ENCODE data around the gene CATSPERZ. TPM values are rescaled to one million over a fixed set of nuclear protein-coding genes. Genes with fewer than 3 reads are reported as not detected.

Gene CATSPERZ
- total and polyA plus RNA-seq, 2 donors from 2014 or later, result not detected

- Histone ChIP-seq H3K9ac (ENCODE audit: low read length in 3 of 3) (no peak overlapping the region), H3K4me1 (ENCODE audit: control insufficient read depth in 2 of 3, insufficient read depth in 2 of 3, low read depth in 1 of 3, low read length in 3 of 3) (peaks cover 0 to 12% (median 5%) of the 10 kb centered on the region in 3 donors), H3K36me3 (ENCODE audit: control insufficient read depth in 2 of 3, insufficient read depth in 3 of 3, low read length in 3 of 3) (no peaks in the 10 kb centered on the region), H3K27ac (ENCODE audit: low read depth in 2 of 2, low read length in 2 of 2) (no peak overlapping the region), H3K27me3 (ENCODE audit: control insufficient read depth, insufficient read depth, low read length) (no peaks in the 10 kb centered on the region), H3K9me3 (ENCODE audit: control insufficient read depth in 2 of 3, insufficient read depth in 1 of 3, low read length in 3 of 3) (no peaks in the 10 kb centered on the region), H3K4me3 (ENCODE audit: low read length in 3 of 3) (no peak overlapping the region)
- intact Hi-C loops (cut with DNase I), result no loop called here
- TF ChIP-seq CTCF (IDR thresholded peaks at IDR 0.05; ENCODE audit: borderline replicate concordance, extremely low read depth, insufficient read depth), result no peak
- DNase-seq (peak in 1 of 5 donors; percentile 55), FAIRE-seq (no peak)
Measured at GRCh38 chr11:64353715-64354506, 53.8 kb downstream of the CATSPERZ start.

Small RNA genes within 50 kb of the gene (microRNA-seq; reads per million reads assigned to microRNA genes)
- not detected for gene MIR7155

Other genes with a start within 250 kb of the CATSPERZ start
- 27.8 TPM for gene MACROD1, start 134.2 kb upstream of the CATSPERZ start, total RNA-seq
- gene MACROD1, start 134.2 kb upstream of the CATSPERZ start, polyA plus RNA-seq (ENCODE audit: insufficient read depth, low read depth, low replicate concordance), result 176 TPM
- gene STIP1, start 114.2 kb upstream of the CATSPERZ start, total RNA-seq, result 81.2 TPM
- gene STIP1, start 114.2 kb upstream of the CATSPERZ start, polyA plus RNA-seq (ENCODE audit: insufficient read depth, low read depth, low replicate concordance), result 86.0 TPM
- 36.3 TPM for gene FERMT3, start 93.6 kb upstream of the CATSPERZ start, total RNA-seq
- 11.8 TPM for gene FERMT3, start 93.6 kb upstream of the CATSPERZ start, polyA plus RNA-seq (ENCODE audit: insufficient read depth, low read depth, low replicate concordance)
- 39.2 TPM for gene TRPT1, start 74.2 kb upstream of the CATSPERZ start, total RNA-seq
- 103 TPM for gene TRPT1, start 74.2 kb upstream of the CATSPERZ start, polyA plus RNA-seq (ENCODE audit: insufficient read depth, low read depth, low replicate concordance)
- gene NUDT22, start 74.1 kb upstream of the CATSPERZ start, total RNA-seq, result 64.5 TPM
- gene NUDT22, start 74.1 kb upstream of the CATSPERZ start, polyA plus RNA-seq (ENCODE audit: insufficient read depth, low read depth, low replicate concordance), result 150 TPM
- gene DNAJC4, start 69.8 kb upstream of the CATSPERZ start, total RNA-seq, result 31.1 TPM
- gene DNAJC4, start 69.8 kb upstream of the CATSPERZ start, polyA plus RNA-seq (ENCODE audit: insufficient read depth, low read depth, low replicate concordance), result 102 TPM
- 77.6 TPM for gene VEGFB, start 65.8 kb upstream of the CATSPERZ start, total RNA-seq
- 157 TPM for gene VEGFB, start 65.8 kb upstream of the CATSPERZ start, polyA plus RNA-seq (ENCODE audit: insufficient read depth, low read depth, low replicate concordance)
- gene FKBP2, start 59.3 kb upstream of the CATSPERZ start, total RNA-seq, result 76.0 TPM
- gene FKBP2, start 59.3 kb upstream of the CATSPERZ start, polyA plus RNA-seq (ENCODE audit: insufficient read depth, low read depth, low replicate concordance), result 411 TPM
- gene PPP1R14B, start 53.4 kb upstream of the CATSPERZ start, total RNA-seq, result 86.5 TPM
- 145 TPM for gene PPP1R14B, start 53.4 kb upstream of the CATSPERZ start, polyA plus RNA-seq (ENCODE audit: insufficient read depth, low read depth, low replicate concordance)
- 24.6 TPM for gene PLCB3, start 48.8 kb upstream of the CATSPERZ start, total RNA-seq
- 9.6 TPM for gene PLCB3, start 48.8 kb upstream of the CATSPERZ start, polyA plus RNA-seq (ENCODE audit: insufficient read depth, low read depth, low replicate concordance)
- 59.8 TPM for gene BAD, start 15.7 kb upstream of the CATSPERZ start, total RNA-seq
- 157 TPM for gene BAD, start 15.7 kb upstream of the CATSPERZ start, polyA plus RNA-seq (ENCODE audit: insufficient read depth, low read depth, low replicate concordance)
- gene GPR137, start 14.5 kb upstream of the CATSPERZ start, total RNA-seq, result 44.0 TPM
- gene GPR137, start 14.5 kb upstream of the CATSPERZ start, polyA plus RNA-seq (ENCODE audit: insufficient read depth, low read depth, low replicate concordance), result 48.4 TPM
- gene KCNK4, start 9.1 kb upstream of the CATSPERZ start, total RNA-seq, result not detected
- not detected for gene KCNK4, start 9.1 kb upstream of the CATSPERZ start, polyA plus RNA-seq (ENCODE audit: insufficient read depth, low read depth, low replicate concordance)
- gene ESRRA, start 5.2 kb downstream of the CATSPERZ start, total RNA-seq, result 59.7 TPM
- gene ESRRA, start 5.2 kb downstream of the CATSPERZ start, polyA plus RNA-seq (ENCODE audit: insufficient read depth, low read depth, low replicate concordance), result 117 TPM
- gene TRMT112, start 17.2 kb downstream of the CATSPERZ start, total RNA-seq, result 172 TPM
- gene TRMT112, start 17.2 kb downstream of the CATSPERZ start, polyA plus RNA-seq (ENCODE audit: insufficient read depth, low read depth, low replicate concordance), result 291 TPM
- gene PRDX5, start 17.8 kb downstream of the CATSPERZ start, total RNA-seq, result 192 TPM
- gene PRDX5, start 17.8 kb downstream of the CATSPERZ start, polyA plus RNA-seq (ENCODE audit: insufficient read depth, low read depth, low replicate concordance), result 1,026 TPM
- 13.3 TPM for gene CCDC88B, start 39.8 kb downstream of the CATSPERZ start, total RNA-seq
- 10.0 TPM for gene CCDC88B, start 39.8 kb downstream of the CATSPERZ start, polyA plus RNA-seq (ENCODE audit: insufficient read depth, low read depth, low replicate concordance)
- 40.2 TPM for gene RPS6KA4, start 58.8 kb downstream of the CATSPERZ start, total RNA-seq
- 13.6 TPM for gene RPS6KA4, start 58.8 kb downstream of the CATSPERZ start, polyA plus RNA-seq (ENCODE audit: insufficient read depth, low read depth, low replicate concordance)

Measured in kidney (tissue), 14 donors.